ENCODE results near the gene OR10G3.

Gene OR10G3

GRCh38 chr14:21589317-21589716 lies 9.4 kb upstream of the OR10G3 start:
- TF ChIP-seq FOXP2 (optimal IDR thresholded peaks at IDR 0.05; ENCODE audit: borderline replicate concordance, extremely low read depth, extremely low read length, insufficient read depth) = no peak
- TF ChIP-seq SIN3A (IDR thresholded peaks at IDR 0.05; ENCODE audit: borderline replicate concordance, insufficient read depth, low read length) = no peak
- TF ChIP-seq, protein P1, sequence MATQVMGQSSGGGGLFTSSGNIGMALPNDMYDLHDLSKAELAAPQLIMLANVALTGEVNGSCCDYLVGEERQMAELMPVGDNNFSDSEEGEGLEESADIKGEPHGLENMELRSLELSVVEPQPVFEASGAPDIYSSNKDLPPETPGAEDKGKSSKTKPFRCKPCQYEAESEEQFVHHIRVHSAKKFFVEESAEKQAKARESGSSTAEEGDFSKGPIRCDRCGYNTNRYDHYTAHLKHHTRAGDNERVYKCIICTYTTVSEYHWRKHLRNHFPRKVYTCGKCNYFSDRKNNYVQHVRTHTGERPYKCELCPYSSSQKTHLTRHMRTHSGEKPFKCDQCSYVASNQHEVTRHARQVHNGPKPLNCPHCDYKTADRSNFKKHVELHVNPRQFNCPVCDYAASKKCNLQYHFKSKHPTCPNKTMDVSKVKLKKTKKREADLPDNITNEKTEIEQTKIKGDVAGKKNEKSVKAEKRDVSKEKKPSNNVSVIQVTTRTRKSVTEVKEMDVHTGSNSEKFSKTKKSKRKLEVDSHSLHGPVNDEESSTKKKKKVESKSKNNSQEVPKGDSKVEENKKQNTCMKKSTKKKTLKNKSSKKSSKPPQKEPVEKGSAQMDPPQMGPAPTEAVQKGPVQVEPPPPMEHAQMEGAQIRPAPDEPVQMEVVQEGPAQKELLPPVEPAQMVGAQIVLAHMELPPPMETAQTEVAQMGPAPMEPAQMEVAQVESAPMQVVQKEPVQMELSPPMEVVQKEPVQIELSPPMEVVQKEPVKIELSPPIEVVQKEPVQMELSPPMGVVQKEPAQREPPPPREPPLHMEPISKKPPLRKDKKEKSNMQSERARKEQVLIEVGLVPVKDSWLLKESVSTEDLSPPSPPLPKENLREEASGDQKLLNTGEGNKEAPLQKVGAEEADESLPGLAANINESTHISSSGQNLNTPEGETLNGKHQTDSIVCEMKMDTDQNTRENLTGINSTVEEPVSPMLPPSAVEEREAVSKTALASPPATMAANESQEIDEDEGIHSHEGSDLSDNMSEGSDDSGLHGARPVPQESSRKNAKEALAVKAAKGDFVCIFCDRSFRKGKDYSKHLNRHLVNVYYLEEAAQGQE (IDR thresholded peaks at IDR 0.05; ENCODE audit: insufficient read depth in 1 of 2, low read depth in 2 of 2, low read length in 2 of 2) = no peak
- TF ChIP-seq POLR2AphosphoS5 (IDR thresholded peaks at IDR 0.05; ENCODE audit: low read depth, low read length) = no peak
- TF ChIP-seq TAF1 (IDR thresholded peaks at IDR 0.05; ENCODE audit: borderline replicate concordance, insufficient read depth, low read length) = no peak

- no peak for TF ChIP-seq FOXP2 (optimal IDR thresholded peaks at IDR 0.05; ENCODE audit: borderline replicate concordance, extremely low read depth, extremely low read length, insufficient read depth)
- TF ChIP-seq SIN3A (IDR thresholded peaks at IDR 0.05; ENCODE audit: borderline replicate concordance, insufficient read depth, low read length) = no peak
- TF ChIP-seq TAF1 (IDR thresholded peaks at IDR 0.05; ENCODE audit: borderline replicate concordance, insufficient read depth, low read length) = no peak
- TF ChIP-seq, protein P1 (IDR thresholded peaks at IDR 0.05; ENCODE audit: insufficient read depth in 1 of 2, low read depth in 2 of 2, low read length in 2 of 2) = no peak
- TF ChIP-seq POLR2AphosphoS5 (IDR thresholded peaks at IDR 0.05; ENCODE audit: low read depth, low read length) = no peak
Measured at GRCh38 chr14:21575661-21576060, 4.2 kb downstream of the OR10G3 start.

GRCh38 chr14:21572604-21573003 lies 7.3 kb downstream of the OR10G3 start:
- TF ChIP-seq POLR2AphosphoS5 (IDR thresholded peaks at IDR 0.05; ENCODE audit: low read depth, low read length) (no peak), SIN3A (IDR thresholded peaks at IDR 0.05; ENCODE audit: borderline replicate concordance, insufficient read depth, low read length) (no peak), TAF1 (IDR thresholded peaks at IDR 0.05; ENCODE audit: borderline replicate concordance, insufficient read depth, low read length) (no peak), FOXP2 (optimal IDR thresholded peaks at IDR 0.05; ENCODE audit: borderline replicate concordance, extremely low read depth, extremely low read length, insufficient read depth) (no peak)
- TF ChIP-seq, protein P1 (IDR thresholded peaks at IDR 0.05; ENCODE audit: insufficient read depth in 1 of 2, low read depth in 2 of 2, low read length in 2 of 2) = no peak

GRCh38 chr14:21558703-21559170 lies 21.1 kb downstream of the OR10G3 start:
- TF ChIP-seq FOXP2 (optimal IDR thresholded peaks at IDR 0.05; ENCODE audit: borderline replicate concordance, extremely low read depth, extremely low read length, insufficient read depth) (no peak), SIN3A (IDR thresholded peaks at IDR 0.05; ENCODE audit: borderline replicate concordance, insufficient read depth, low read length) (no peak)

DNA sequence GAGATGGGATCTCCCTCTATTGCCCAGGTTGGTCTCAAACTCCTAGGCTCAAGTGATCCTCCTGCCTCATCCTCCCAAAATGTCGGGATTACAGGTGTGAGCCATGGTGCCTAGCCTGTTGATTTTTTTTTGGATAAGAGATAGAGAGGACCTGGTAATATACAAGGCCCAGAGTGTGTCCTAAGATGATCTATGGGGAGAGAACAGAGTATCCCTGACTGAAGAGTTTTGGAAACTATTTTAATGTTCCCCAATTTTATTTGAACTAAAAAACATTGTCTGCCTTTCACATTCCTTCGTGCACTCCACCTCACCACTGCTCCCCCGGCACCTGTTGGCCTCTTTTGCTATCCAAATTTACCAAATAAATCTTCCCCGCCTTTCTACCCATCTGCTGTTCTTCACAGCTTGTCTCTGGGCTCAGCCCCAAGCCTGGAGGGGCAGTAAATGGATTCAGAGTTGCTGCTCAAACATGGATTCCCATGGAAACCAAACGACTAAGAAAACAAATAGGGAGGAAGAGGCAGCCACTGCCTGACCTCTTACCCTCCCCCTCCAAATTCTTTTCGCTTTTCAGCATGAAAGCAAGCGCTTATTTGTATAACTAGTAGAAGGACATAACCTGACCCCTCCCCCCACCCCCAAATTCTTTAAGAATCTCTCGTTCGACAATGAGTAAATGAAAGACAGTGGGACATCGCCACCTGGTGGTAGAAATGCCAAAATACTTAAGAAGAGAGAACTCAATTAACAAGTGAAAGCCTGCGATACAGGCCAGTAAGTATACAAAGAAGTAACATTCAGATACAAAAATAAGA lies 22.6 kb downstream of the OR10G3 start:
- no peak for TF ChIP-seq SIN3A (IDR thresholded peaks at IDR 0.05; ENCODE audit: borderline replicate concordance, insufficient read depth, low read length)
- TF ChIP-seq TAF1 (IDR thresholded peaks at IDR 0.05; ENCODE audit: borderline replicate concordance, insufficient read depth, low read length) = no peak
- TF ChIP-seq, protein P1 (IDR thresholded peaks at IDR 0.05; ENCODE audit: insufficient read depth in 1 of 2, low read depth in 2 of 2, low read length in 2 of 2) = no peak
- TF ChIP-seq FOXP2 (optimal IDR thresholded peaks at IDR 0.05; ENCODE audit: borderline replicate concordance, extremely low read depth, extremely low read length, insufficient read depth) = no peak
- TF ChIP-seq POLR2AphosphoS5 (IDR thresholded peaks at IDR 0.05; ENCODE audit: low read depth, low read length) = no peak
